WERI-Rb-1 (cell line): ENCODE results near the gene DPY30.

Experiments
- DNase-seq: peaks from one replicate; pipeline ENCODE4 v3.0.0-alpha.2; 2020
- H3K27ac ChIP-seq: fragments of 250-450 bp; sonication (Bioruptor Pico); 2 replicates; pipeline ENCODE4 v1.5.1; 2020; ENCODE audit warnings: mild to moderate bottlenecking, moderate library complexity
- H3K27me3 ChIP-seq: fragments of 250-450 bp; sonication (Bioruptor Pico); 2 replicates; pipeline ENCODE4 v1.5.1; 2021; ENCODE audit warnings: mild to moderate bottlenecking, low read depth, moderate library complexity; ENCODE audit not compliant: insufficient read depth, severe bottlenecking
- H3K36me3 ChIP-seq: fragments of 250-450 bp; sonication (Bioruptor Pico); 2 replicates; pipeline ENCODE4 v1.5.1; 2020; ENCODE audit warnings: mild to moderate bottlenecking, moderate library complexity
- H3K4me3 ChIP-seq: 2 replicates; pipeline ENCODE4 v1.5.1; 2011; ENCODE audit warnings: low read depth, mild to moderate bottlenecking, control low read depth, low read length
- H3K9me3 ChIP-seq: fragments of 250-450 bp; sonication (Bioruptor Pico); 2 replicates; pipeline ENCODE4 v1.5.1; 2021; ENCODE audit warnings: mild to moderate bottlenecking, moderate library complexity; ENCODE audit not compliant: severe bottlenecking
- TF ChIP-seq, protein P1 (sequence below): IDR thresholded peaks from 2 replicates; pipeline ENCODE4 v1.5.1; 2011; ENCODE audit warnings: low read depth, mild to moderate bottlenecking, control low read depth, inconsistent platforms, low read length

DPY30 gene

DNA sequence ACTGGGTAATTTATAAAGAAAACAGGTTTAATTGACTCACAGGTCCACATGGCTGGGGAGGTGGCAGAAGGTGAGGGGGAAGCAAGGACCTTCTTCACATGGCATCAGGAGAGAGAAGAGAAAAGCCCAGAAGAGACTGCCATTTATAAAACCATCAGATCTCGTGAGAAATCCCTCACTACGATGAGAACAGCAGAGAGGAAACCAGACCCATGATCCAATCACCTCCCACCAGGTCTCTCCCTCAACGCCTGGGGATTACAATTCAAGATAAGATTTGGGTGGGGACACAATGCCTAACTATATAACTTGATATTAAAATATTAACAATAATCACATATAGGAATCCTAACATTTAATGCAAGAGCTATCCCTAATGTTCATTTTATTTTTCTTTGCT is 60.6 kb downstream of the DPY30 start:
- Histone ChIP-seq H3K27me3 (no peaks in the 10 kb centered on the region), H3K27ac (no peak overlapping the region), H3K9me3 (no peaks in the 10 kb centered on the region), H3K36me3 (no peaks in the 10 kb centered on the region), H3K4me3 (no peak overlapping the region)
- DNase-seq: no peak
- TF ChIP-seq, protein P1, sequence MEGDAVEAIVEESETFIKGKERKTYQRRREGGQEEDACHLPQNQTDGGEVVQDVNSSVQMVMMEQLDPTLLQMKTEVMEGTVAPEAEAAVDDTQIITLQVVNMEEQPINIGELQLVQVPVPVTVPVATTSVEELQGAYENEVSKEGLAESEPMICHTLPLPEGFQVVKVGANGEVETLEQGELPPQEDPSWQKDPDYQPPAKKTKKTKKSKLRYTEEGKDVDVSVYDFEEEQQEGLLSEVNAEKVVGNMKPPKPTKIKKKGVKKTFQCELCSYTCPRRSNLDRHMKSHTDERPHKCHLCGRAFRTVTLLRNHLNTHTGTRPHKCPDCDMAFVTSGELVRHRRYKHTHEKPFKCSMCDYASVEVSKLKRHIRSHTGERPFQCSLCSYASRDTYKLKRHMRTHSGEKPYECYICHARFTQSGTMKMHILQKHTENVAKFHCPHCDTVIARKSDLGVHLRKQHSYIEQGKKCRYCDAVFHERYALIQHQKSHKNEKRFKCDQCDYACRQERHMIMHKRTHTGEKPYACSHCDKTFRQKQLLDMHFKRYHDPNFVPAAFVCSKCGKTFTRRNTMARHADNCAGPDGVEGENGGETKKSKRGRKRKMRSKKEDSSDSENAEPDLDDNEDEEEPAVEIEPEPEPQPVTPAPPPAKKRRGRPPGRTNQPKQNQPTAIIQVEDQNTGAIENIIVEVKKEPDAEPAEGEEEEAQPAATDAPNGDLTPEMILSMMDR: no peak

DNA sequence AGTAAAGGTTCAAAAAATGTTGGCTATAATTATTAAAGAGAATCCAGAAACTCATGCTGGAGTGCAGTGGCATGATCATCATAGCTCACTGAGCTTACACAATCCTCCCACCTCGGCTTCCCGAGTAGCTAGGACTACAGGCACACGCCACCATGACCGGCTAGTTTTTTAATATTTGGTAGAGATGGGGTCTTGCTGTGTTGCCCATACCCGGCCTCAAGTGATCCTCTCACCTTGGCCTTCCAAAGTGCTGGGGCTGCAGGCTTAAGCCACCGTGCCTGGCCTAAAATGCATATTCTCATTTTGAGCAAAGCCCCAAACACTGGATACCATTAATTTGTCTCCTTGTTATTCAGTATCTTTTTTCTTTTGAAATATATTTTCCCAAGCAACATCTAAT is 61.2 kb downstream of the DPY30 start:
- Histone ChIP-seq H3K4me3 (no peak overlapping the region), H3K27ac (no peak overlapping the region), H3K9me3 (no peaks in the 10 kb centered on the region), H3K27me3 (no peaks in the 10 kb centered on the region), H3K36me3 (no peaks in the 10 kb centered on the region)
- no peak for DNase-seq
- TF ChIP-seq, protein P1: no peak
